ENCODE measurements around the gene KCNT2.

KCNT2 gene

DNA sequence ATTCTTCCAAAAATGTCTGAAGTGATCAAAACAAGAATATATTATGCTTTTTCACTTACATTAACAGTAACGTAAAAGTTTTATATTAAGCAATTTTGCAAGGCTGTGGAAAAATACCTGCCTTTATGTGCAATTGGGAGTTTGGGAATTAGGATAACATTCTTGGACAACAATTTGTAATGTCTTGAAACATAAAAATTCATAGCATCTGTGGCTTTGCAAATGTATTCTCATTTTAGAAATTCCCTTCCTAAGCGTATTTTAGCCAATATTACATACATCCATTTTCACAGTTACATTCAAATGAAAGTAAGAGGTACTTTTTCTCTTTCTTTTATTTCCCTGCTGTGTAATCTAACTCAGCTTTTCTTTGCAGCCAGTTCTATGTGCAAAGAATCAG lies 30.2 kb upstream of the KCNT2 start:
- no peak overlapping the region for H3K4me3 ChIP-seq (ENCODE audit: low read length)
- H3K4me1 ChIP-seq (ENCODE audit: control insufficient read depth, low read length), result no peaks in the 10 kb centered on the region
- no peaks in the 10 kb centered on the region for H3K79me2 ChIP-seq (ENCODE audit: control insufficient read depth, low read length)
- H3K36me3 ChIP-seq (ENCODE audit: control insufficient read depth, low read length), result no peaks in the 10 kb centered on the region
- H3K27ac ChIP-seq (ENCODE audit: low read depth, low read length), result no peak overlapping the region
- no peak overlapping the region for H3K4me2 ChIP-seq (ENCODE audit: low read length)
- no peaks in the 10 kb centered on the region for H4K20me1 ChIP-seq (ENCODE audit: control insufficient read depth, insufficient read depth, low read depth, low read length)
- no peaks in the 10 kb centered on the region for H3K9me3 ChIP-seq (ENCODE audit: control insufficient read depth, insufficient read depth, low read length)
- no peak for TF ChIP-seq EZH2phosphoT487 (IDR thresholded peaks at IDR 0.05; ENCODE audit: borderline replicate concordance, low read length)
- TF ChIP-seq, protein P1, sequence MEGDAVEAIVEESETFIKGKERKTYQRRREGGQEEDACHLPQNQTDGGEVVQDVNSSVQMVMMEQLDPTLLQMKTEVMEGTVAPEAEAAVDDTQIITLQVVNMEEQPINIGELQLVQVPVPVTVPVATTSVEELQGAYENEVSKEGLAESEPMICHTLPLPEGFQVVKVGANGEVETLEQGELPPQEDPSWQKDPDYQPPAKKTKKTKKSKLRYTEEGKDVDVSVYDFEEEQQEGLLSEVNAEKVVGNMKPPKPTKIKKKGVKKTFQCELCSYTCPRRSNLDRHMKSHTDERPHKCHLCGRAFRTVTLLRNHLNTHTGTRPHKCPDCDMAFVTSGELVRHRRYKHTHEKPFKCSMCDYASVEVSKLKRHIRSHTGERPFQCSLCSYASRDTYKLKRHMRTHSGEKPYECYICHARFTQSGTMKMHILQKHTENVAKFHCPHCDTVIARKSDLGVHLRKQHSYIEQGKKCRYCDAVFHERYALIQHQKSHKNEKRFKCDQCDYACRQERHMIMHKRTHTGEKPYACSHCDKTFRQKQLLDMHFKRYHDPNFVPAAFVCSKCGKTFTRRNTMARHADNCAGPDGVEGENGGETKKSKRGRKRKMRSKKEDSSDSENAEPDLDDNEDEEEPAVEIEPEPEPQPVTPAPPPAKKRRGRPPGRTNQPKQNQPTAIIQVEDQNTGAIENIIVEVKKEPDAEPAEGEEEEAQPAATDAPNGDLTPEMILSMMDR (IDR thresholded peaks at IDR 0.05; ENCODE audit: low read depth, low read length, poor library complexity, severe bottlenecking), result no peak
- H3K9me2 ChIP-seq (replicated peaks; ENCODE audit: control insufficient read depth, low read length), result no peaks in the 10 kb centered on the region
- no peaks in the 10 kb centered on the region for H3F3A ChIP-seq (ENCODE audit: control insufficient read depth, insufficient read depth)
- H3K27me3 ChIP-seq (ENCODE audit: control insufficient read depth, low read length), result no peaks in the 10 kb centered on the region

DNA sequence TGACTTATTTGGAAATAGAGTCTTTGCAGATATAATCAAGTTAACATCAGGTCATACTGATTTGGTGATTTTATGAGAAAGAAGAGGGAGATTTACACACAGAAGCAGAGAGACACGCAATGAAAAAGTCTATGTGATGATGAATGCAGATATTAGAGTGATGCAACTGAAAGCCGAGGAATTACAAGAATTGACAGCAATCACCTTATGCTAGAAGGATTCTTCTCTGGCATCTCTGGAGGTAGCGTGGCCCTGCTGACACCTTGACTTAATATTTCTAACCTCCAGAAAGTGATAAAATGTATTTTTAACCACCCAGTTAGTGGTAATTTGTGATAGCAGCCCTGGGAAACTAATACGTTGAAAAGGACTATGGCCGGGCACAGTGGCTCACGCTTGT lies 29.4 kb upstream of the KCNT2 start:
- no peak overlapping the region for H3K4me3 ChIP-seq (ENCODE audit: low read length)
- H3K27ac ChIP-seq (ENCODE audit: low read depth, low read length), result no peak overlapping the region
- H3K4me2 ChIP-seq (ENCODE audit: low read length), result no peak overlapping the region
- H3K27me3 ChIP-seq (ENCODE audit: control insufficient read depth, low read length), result no peaks in the 10 kb centered on the region
- H3K79me2 ChIP-seq (ENCODE audit: control insufficient read depth, low read length), result no peaks in the 10 kb centered on the region
- H3K9me2 ChIP-seq (replicated peaks; ENCODE audit: control insufficient read depth, low read length), result no peaks in the 10 kb centered on the region
- no peaks in the 10 kb centered on the region for H3F3A ChIP-seq (ENCODE audit: control insufficient read depth, insufficient read depth)
- TF ChIP-seq EZH2phosphoT487 (IDR thresholded peaks at IDR 0.05; ENCODE audit: borderline replicate concordance, low read length), result no peak
- TF ChIP-seq, protein P1 (IDR thresholded peaks at IDR 0.05; ENCODE audit: low read depth, low read length, poor library complexity, severe bottlenecking), result no peak
- H4K20me1 ChIP-seq (ENCODE audit: control insufficient read depth, insufficient read depth, low read depth, low read length), result no peaks in the 10 kb centered on the region
- no peaks in the 10 kb centered on the region for H3K9me3 ChIP-seq (ENCODE audit: control insufficient read depth, insufficient read depth, low read length)
- H3K4me1 ChIP-seq (ENCODE audit: control insufficient read depth, low read length), result no peaks in the 10 kb centered on the region
- no peaks in the 10 kb centered on the region for H3K36me3 ChIP-seq (ENCODE audit: control insufficient read depth, low read length)

DNA sequence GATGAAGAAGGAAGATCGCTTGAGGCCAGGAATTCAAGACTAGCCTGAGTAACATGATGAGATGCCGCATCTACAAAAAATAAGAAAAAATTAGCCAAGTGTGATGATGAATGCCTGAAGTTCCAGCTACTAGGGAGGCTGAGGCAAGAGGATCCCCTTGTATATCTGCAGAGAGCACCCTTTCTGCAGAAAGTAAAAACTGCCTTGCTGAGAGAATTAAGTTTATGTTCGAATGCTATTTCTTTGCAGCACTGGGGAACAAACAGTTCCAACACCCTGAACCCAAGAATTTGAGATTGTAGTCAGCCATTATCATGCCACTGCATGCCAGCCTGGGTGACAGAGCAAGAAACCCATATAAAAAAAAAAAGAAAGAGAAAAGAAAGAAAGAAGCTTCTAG lies 20.6 kb upstream of the KCNT2 start:
- Histone ChIP-seq H3K9me3 (ENCODE audit: control insufficient read depth, insufficient read depth, low read length) (no peaks in the 10 kb centered on the region), H3K4me1 (ENCODE audit: control insufficient read depth, low read length) (no peaks in the 10 kb centered on the region), H3K36me3 (ENCODE audit: control insufficient read depth, low read length) (no peaks in the 10 kb centered on the region), H3K27ac (ENCODE audit: low read depth, low read length) (no peak overlapping the region), H3K9me2 (replicated peaks; ENCODE audit: control insufficient read depth, low read length) (no peaks in the 10 kb centered on the region), H3K79me2 (ENCODE audit: control insufficient read depth, low read length) (no peaks in the 10 kb centered on the region), H3F3A (ENCODE audit: control insufficient read depth, insufficient read depth) (no peaks in the 10 kb centered on the region), H4K20me1 (ENCODE audit: control insufficient read depth, insufficient read depth, low read depth, low read length) (no peaks in the 10 kb centered on the region), H3K27me3 (ENCODE audit: control insufficient read depth, low read length) (no peaks in the 10 kb centered on the region), H3K4me3 (ENCODE audit: low read length) (no peak overlapping the region), H3K4me2 (ENCODE audit: low read length) (no peak overlapping the region)
- TF ChIP-seq, protein P1 (IDR thresholded peaks at IDR 0.05; ENCODE audit: low read depth, low read length, poor library complexity, severe bottlenecking), result no peak
- no peak for TF ChIP-seq EZH2phosphoT487 (IDR thresholded peaks at IDR 0.05; ENCODE audit: borderline replicate concordance, low read length)

DNA sequence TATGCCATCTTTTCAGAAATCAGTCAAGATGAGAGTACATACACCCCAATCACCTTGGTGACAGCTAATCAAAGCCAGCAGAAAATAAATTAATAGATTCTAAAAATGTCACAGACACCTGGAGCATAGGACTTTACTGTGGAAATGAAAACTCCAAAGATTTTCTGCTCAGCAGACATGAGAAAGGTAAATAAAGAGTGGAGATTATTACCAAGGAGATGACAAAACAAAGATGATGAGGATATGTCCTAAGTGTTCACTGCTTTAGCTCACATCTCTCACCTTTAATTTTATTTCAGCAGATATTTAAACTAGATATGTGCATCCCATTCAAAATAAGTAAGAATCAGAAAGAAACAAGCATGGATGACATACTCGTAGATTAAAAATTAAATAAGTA lies 14.8 kb upstream of the KCNT2 start:
- H3K4me3 ChIP-seq (ENCODE audit: low read length), result no peak overlapping the region
- H3K4me2 ChIP-seq (ENCODE audit: low read length), result no peak overlapping the region
- H3K9me3 ChIP-seq (ENCODE audit: control insufficient read depth, insufficient read depth, low read length), result no peaks in the 10 kb centered on the region
- no peaks in the 10 kb centered on the region for H3K4me1 ChIP-seq (ENCODE audit: control insufficient read depth, low read length)
- H3K79me2 ChIP-seq (ENCODE audit: control insufficient read depth, low read length), result no peaks in the 10 kb centered on the region
- H3F3A ChIP-seq (ENCODE audit: control insufficient read depth, insufficient read depth), result no peaks in the 10 kb centered on the region
- no peaks in the 10 kb centered on the region for H3K27me3 ChIP-seq (ENCODE audit: control insufficient read depth, low read length)
- TF ChIP-seq, protein P1 (IDR thresholded peaks at IDR 0.05; ENCODE audit: low read depth, low read length, poor library complexity, severe bottlenecking), result no peak
- no peak for TF ChIP-seq EZH2phosphoT487 (IDR thresholded peaks at IDR 0.05; ENCODE audit: borderline replicate concordance, low read length)
- no peaks in the 10 kb centered on the region for H4K20me1 ChIP-seq (ENCODE audit: control insufficient read depth, insufficient read depth, low read depth, low read length)
- no peaks in the 10 kb centered on the region for H3K9me2 ChIP-seq (replicated peaks; ENCODE audit: control insufficient read depth, low read length)
- H3K27ac ChIP-seq (ENCODE audit: low read depth, low read length), result no peak overlapping the region
- no peaks in the 10 kb centered on the region for H3K36me3 ChIP-seq (ENCODE audit: control insufficient read depth, low read length)

Measured in DOHH2 (cell line).